GM23338 (cell line): Measurements from ENCODE around the gene MPP4. TPM values are rescaled to one million over a fixed set of nuclear protein-coding genes. Genes with fewer than 3 reads are reported as not detected.
A peak's percentile ranks its signal among the peaks of the same experiment; 100 is the strongest.

ENCODE experiments used
- ATAC-seq: fragments of 200-7000 bp; cut with Tn5 transposase; 3 replicates; pipeline ENCODE4 v1.9.1; 2020
- DNase-seq: peaks from one replicate; pipeline ENCODE4 v3.0.0-alpha.2; 2015; ENCODE audit warnings: low spot score
- H2AFZ ChIP-seq: fragments of 200-600 bp; sonication (generic); 2 replicates; pipeline ENCODE4 v1.8.0; 2016; ENCODE audit warnings: antibody characterized with exemption, mild to moderate bottlenecking, moderate library complexity
- H3F3A ChIP-seq: fragments of 200-600 bp; sonication (generic); replicated peaks from 2 replicates; pipeline ENCODE4 v1.8.0; 2017; ENCODE audit warnings: antibody characterized with exemption, mixed run types, low read depth
- H3K27ac ChIP-seq: fragments of 200-600 bp; sonication (generic); 2 replicates; pipeline ENCODE4 v1.6.1; 2016; ENCODE audit warnings: low read depth
- H3K27me3 ChIP-seq: fragments of 200-600 bp; sonication (generic); 2 replicates; pipeline ENCODE4 v1.8.0; 2016; ENCODE audit warnings: mild to moderate bottlenecking, mixed run types, moderate library complexity; ENCODE audit not compliant: insufficient read depth
- H3K36me3 ChIP-seq: fragments of 200-600 bp; sonication (generic); 2 replicates; pipeline ENCODE4 v1.8.0; 2016; ENCODE audit warnings: mild to moderate bottlenecking; ENCODE audit not compliant: insufficient read depth
- H3K4me1 ChIP-seq: fragments of 200-600 bp; sonication (generic); 2 replicates; pipeline ENCODE4 v1.8.0; 2016; ENCODE audit warnings: mild to moderate bottlenecking, moderate library complexity; ENCODE audit not compliant: insufficient read depth
- H3K4me2 ChIP-seq: fragments of 200-600 bp; sonication (generic); 2 replicates; pipeline ENCODE4 v1.7.1; 2017; ENCODE audit warnings: mixed run types
- H3K4me3 ChIP-seq: fragments of 200-600 bp; sonication (generic); 2 replicates; pipeline ENCODE4 v1.6.1; 2016; ENCODE audit warnings: mixed run types
- H3K79me2 ChIP-seq: fragments of 200-600 bp; sonication (generic); replicated peaks from 2 replicates; pipeline ENCODE4 v1.8.0; 2017; ENCODE audit warnings: mild to moderate bottlenecking; ENCODE audit not compliant: insufficient read depth
- H3K9me2 ChIP-seq: fragments of 200-600 bp; sonication (generic); 2 replicates; pipeline ENCODE4 v1.8.0; 2017; ENCODE audit not compliant: insufficient read depth
- H4K20me1 ChIP-seq: fragments of 200-600 bp; sonication (generic); replicated peaks from 2 replicates; pipeline ENCODE4 v1.8.0; 2017; ENCODE audit warnings: mild to moderate bottlenecking; ENCODE audit not compliant: insufficient read depth
- H3K27ac Mint-ChIP-seq: 2 replicates; pipeline ENCODE4 v1.8.0; 2020; ENCODE audit warnings: inconsistent platforms, mild to moderate bottlenecking, moderate library complexity, mixed read lengths
- H3K27me3 Mint-ChIP-seq: 3 replicates; pipeline ENCODE4 v1.8.0; 2022; ENCODE audit warnings: low read depth, mild to moderate bottlenecking, moderate library complexity, mixed read lengths, inconsistent platforms; ENCODE audit not compliant: insufficient read depth, poor library complexity
- H3K36me3 Mint-ChIP-seq: 3 replicates; pipeline ENCODE4 v1.8.0; 2021; ENCODE audit warnings: low read depth, mild to moderate bottlenecking, inconsistent platforms, moderate library complexity, mixed read lengths
- H3K4me1 Mint-ChIP-seq: 3 replicates; pipeline ENCODE4 v1.8.0; 2020; ENCODE audit warnings: mild to moderate bottlenecking, inconsistent platforms, mixed read lengths
- H3K4me3 Mint-ChIP-seq: 3 replicates; pipeline ENCODE4 v1.8.0; 2021; ENCODE audit warnings: moderate library complexity, mild to moderate bottlenecking, inconsistent platforms, mixed read lengths
- H3K9me3 Mint-ChIP-seq: 3 replicates; pipeline ENCODE4 v1.8.0; 2020; ENCODE audit warnings: moderate library complexity, mild to moderate bottlenecking, inconsistent platforms, mixed read lengths
- polyA plus RNA-seq: library from polyadenylated mRNA; unstranded; fragments of >200 nt; fragmentation: Nextera tagmentation; extraction: Ambion mirVana; gene quantifications from 2 replicates; pipeline ENCODE4 v1.2.1, GENCODE V29; 2016
- total RNA-seq: library from RNA; depleted of rRNA; stranded (reverse); fragments of >200 nt; shearing (Covaris generic); gene quantifications from 2 replicates; pipeline ENCODE4 v1.2.3, GENCODE V29; 2014
- TF ChIP-seq, protein P1 (sequence below): fragments of 250-450 bp; sonication (Bioruptor Pico); IDR thresholded peaks from 2 replicates; pipeline ENCODE4 v1.5.0; 2020; ENCODE audit warnings: mild to moderate bottlenecking, moderate library complexity
- TF ChIP-seq, protein P2 (sequence below), 2 experiments: fragments of 200-600 bp in 1 of 2; sonication (generic) in 1 of 2; conservative IDR thresholded peaks; 2 replicates each; pipeline versions ENCODE4 v1.5.1 to v1.6.1; 2016 to 2017; ENCODE audit warnings: antibody characterized with exemption in 2 of 2, low read depth in 2 of 2, mild to moderate bottlenecking in 2 of 2, moderate library complexity in 1 of 2
- TF ChIP-seq, protein P3 (sequence below): IDR thresholded peaks from one replicate; pipeline ENCODE4 v1.6.1; 2018; ENCODE audit warnings: antibody characterized with exemption; ENCODE audit not compliant: unreplicated experiment

MPP4 gene
- total and polyA plus RNA-seq, 2 experiments from 2014 or later = not detected

DNA sequence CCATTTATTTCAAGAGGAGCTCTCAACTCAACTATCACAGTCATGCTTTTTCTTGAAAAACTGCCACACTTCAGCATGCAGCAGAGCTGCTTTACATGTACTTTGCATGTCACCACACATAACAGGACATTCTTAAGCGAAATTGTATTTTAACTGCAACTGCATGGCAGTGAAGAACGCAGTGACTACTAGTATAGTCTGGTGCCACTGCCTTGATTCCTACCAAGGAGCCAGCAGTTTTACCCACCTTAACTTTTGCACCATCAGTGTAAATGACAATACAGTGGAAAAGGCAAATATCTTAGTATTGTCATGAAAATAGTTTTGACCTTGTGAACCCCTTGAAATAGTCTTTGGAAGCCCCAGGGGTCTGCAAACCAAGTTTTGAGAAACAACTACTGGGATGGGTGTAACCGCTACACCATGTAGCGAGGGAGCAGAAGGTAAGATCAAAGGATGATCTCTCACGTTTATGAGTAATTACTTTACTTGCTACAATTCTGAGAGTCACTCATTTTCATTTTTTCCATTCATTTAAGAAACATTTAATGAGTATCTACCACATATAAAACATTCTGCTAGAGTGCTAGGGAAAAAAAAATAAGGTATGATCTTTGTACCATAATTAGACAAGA is 32.3 kb upstream of the MPP4 start (continued):
- TF ChIP-seq, protein P1, sequence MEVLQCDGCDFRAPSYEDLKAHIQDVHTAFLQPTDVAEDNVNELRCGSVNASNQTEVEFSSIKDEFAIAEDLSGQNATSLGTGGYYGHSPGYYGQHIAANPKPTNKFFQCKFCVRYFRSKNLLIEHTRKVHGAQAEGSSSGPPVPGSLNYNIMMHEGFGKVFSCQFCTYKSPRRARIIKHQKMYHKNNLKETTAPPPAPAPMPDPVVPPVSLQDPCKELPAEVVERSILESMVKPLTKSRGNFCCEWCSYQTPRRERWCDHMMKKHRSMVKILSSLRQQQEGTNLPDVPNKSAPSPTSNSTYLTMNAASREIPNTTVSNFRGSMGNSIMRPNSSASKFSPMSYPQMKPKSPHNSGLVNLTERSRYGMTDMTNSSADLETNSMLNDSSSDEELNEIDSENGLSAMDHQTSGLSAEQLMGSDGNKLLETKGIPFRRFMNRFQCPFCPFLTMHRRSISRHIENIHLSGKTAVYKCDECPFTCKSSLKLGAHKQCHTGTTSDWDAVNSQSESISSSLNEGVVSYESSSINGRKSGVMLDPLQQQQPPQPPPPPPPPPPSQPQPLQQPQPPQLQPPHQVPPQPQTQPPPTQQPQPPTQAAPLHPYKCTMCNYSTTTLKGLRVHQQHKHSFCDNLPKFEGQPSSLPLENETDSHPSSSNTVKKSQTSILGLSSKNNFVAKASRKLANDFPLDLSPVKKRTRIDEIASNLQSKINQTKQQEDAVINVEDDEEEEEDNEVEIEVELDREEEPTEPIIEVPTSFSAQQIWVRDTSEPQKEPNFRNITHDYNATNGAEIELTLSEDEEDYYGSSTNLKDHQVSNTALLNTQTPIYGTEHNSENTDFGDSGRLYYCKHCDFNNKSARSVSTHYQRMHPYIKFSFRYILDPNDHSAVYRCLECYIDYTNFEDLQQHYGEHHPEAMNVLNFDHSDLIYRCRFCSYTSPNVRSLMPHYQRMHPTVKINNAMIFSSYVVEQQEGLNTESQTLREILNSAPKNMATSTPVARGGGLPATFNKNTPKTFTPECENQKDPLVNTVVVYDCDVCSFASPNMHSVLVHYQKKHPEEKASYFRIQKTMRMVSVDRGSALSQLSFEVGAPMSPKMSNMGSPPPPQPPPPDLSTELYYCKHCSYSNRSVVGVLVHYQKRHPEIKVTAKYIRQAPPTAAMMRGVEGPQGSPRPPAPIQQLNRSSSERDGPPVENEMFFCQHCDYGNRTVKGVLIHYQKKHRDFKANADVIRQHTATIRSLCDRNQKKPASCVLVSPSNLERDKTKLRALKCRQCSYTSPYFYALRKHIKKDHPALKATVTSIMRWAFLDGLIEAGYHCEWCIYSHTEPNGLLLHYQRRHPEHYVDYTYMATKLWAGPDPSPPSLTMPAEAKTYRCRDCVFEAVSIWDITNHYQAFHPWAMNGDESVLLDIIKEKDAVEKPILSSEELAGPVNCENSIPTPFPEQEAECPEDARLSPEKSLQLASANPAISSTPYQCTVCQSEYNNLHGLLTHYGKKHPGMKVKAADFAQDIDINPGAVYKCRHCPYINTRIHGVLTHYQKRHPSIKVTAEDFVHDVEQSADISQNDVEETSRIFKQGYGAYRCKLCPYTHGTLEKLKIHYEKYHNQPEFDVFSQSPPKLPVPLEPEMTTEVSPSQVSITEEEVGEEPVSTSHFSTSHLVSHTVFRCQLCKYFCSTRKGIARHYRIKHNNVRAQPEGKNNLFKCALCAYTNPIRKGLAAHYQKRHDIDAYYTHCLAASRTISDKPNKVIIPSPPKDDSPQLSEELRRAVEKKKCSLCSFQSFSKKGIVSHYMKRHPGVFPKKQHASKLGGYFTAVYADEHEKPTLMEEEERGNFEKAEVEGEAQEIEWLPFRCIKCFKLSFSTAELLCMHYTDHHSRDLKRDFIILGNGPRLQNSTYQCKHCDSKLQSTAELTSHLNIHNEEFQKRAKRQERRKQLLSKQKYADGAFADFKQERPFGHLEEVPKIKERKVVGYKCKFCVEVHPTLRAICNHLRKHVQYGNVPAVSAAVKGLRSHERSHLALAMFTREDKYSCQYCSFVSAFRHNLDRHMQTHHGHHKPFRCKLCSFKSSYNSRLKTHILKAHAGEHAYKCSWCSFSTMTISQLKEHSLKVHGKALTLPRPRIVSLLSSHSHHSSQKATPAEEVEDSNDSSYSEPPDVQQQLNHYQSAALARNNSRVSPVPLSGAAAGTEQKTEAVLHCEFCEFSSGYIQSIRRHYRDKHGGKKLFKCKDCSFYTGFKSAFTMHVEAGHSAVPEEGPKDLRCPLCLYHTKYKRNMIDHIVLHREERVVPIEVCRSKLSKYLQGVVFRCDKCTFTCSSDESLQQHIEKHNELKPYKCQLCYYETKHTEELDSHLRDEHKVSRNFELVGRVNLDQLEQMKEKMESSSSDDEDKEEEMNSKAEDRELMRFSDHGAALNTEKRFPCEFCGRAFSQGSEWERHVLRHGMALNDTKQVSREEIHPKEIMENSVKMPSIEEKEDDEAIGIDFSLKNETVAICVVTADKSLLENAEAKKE = no peak
- TF ChIP-seq, protein P2, sequence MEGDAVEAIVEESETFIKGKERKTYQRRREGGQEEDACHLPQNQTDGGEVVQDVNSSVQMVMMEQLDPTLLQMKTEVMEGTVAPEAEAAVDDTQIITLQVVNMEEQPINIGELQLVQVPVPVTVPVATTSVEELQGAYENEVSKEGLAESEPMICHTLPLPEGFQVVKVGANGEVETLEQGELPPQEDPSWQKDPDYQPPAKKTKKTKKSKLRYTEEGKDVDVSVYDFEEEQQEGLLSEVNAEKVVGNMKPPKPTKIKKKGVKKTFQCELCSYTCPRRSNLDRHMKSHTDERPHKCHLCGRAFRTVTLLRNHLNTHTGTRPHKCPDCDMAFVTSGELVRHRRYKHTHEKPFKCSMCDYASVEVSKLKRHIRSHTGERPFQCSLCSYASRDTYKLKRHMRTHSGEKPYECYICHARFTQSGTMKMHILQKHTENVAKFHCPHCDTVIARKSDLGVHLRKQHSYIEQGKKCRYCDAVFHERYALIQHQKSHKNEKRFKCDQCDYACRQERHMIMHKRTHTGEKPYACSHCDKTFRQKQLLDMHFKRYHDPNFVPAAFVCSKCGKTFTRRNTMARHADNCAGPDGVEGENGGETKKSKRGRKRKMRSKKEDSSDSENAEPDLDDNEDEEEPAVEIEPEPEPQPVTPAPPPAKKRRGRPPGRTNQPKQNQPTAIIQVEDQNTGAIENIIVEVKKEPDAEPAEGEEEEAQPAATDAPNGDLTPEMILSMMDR (conservative IDR thresholded peaks at IDR 0.05; ENCODE audit: low read depth in 2 of 2) = no peak

DNA sequence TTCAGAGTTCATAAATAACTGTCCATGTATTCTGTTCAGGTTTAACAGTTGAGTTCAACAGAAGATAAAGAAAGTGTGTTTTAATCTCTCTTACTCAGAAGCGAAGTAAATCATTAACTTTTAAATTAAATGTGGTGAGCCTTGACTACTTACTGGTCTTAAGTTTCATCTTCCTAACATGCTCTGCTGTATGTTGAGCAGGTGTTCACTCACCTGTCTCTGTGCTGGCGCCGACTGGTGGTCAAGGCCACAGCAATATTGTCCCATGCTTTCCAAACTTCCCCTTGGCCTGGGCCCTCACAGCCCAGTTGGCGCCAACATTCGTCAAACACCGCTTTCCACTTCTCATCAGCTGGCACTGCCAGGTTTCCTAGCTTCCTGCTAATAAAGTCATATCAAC is 17.0 kb upstream of the MPP4 start:
- DNase-seq (no peak), ATAC-seq (no peak; the same call in 2 of the 3 replicates)
- Histone ChIP-seq H3K36me3 (peaks cover 26% of the 10 kb centered on the region), H3K79me2 (no peaks in the 10 kb centered on the region), H2AFZ (no peak overlapping the region), H3K27ac (no peak overlapping the region), H3K4me1 (no peaks in the 10 kb centered on the region), H3F3A (no peaks in the 10 kb centered on the region), H3K27me3 (no peaks in the 10 kb centered on the region), H3K9me2 (no peaks in the 10 kb centered on the region), H4K20me1 (peaks cover 7% of the 10 kb centered on the region; the same call in 1 of the 2 replicates), H3K4me3 (no peak overlapping the region), H3K4me2 (no peak overlapping the region)
- no peaks in the 10 kb centered on the region for H3K27me3 Mint-ChIP-seq
- no peak overlapping the region for H3K4me3 Mint-ChIP-seq
- H3K27ac Mint-ChIP-seq = no peak overlapping the region
- H3K36me3 Mint-ChIP-seq = peaks cover 41% of the 10 kb centered on the region
- TF ChIP-seq, protein P3, sequence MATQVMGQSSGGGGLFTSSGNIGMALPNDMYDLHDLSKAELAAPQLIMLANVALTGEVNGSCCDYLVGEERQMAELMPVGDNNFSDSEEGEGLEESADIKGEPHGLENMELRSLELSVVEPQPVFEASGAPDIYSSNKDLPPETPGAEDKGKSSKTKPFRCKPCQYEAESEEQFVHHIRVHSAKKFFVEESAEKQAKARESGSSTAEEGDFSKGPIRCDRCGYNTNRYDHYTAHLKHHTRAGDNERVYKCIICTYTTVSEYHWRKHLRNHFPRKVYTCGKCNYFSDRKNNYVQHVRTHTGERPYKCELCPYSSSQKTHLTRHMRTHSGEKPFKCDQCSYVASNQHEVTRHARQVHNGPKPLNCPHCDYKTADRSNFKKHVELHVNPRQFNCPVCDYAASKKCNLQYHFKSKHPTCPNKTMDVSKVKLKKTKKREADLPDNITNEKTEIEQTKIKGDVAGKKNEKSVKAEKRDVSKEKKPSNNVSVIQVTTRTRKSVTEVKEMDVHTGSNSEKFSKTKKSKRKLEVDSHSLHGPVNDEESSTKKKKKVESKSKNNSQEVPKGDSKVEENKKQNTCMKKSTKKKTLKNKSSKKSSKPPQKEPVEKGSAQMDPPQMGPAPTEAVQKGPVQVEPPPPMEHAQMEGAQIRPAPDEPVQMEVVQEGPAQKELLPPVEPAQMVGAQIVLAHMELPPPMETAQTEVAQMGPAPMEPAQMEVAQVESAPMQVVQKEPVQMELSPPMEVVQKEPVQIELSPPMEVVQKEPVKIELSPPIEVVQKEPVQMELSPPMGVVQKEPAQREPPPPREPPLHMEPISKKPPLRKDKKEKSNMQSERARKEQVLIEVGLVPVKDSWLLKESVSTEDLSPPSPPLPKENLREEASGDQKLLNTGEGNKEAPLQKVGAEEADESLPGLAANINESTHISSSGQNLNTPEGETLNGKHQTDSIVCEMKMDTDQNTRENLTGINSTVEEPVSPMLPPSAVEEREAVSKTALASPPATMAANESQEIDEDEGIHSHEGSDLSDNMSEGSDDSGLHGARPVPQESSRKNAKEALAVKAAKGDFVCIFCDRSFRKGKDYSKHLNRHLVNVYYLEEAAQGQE = no peak
- TF ChIP-seq, protein P2 (conservative IDR thresholded peaks at IDR 0.05; ENCODE audit: low read depth in 2 of 2) = peak; percentile 26 to 57
- no peaks in the 10 kb centered on the region for H3K4me1 Mint-ChIP-seq
- no peaks in the 10 kb centered on the region; the same call in 2 of the 3 replicates for H3K9me3 Mint-ChIP-seq
